Smooth muscle cell (in vitro differentiated cells): ENCODE results near the gene RNU5D-1. TPM values are rescaled to one million over a fixed set of nuclear protein-coding genes. Genes with fewer than 3 reads are reported as not detected.
A peak's percentile ranks its signal among the peaks of the same experiment; 100 is the strongest.

Experiments used
- DNase-seq: peaks from one replicate; lab custom pipeline; 2025; ENCODE audit not compliant: unreplicated experiment; lab: John Stamatoyannopoulos, UW
- H2AFZ ChIP-seq: fragments of 200-600 bp; sonication (generic); 2 replicates; pipeline ENCODE4 v1.6.0; 2016; ENCODE audit warnings: antibody characterized with exemption, low read depth, mild to moderate bottlenecking
- H3F3A ChIP-seq: fragments of 200-600 bp; sonication (generic); 2 replicates; pipeline ENCODE4 v1.6.0; 2017; ENCODE audit warnings: antibody characterized with exemption, low read depth
- H3K27ac ChIP-seq: fragments of 200-600 bp; sonication (generic); 2 replicates; pipeline ENCODE4 v1.5.1; 2016; ENCODE audit warnings: low read depth, mild to moderate bottlenecking
- H3K27me3 ChIP-seq: fragments of 200-600 bp; sonication (generic); 2 replicates; pipeline ENCODE4 v1.6.1; 2016; ENCODE audit warnings: low read depth, mild to moderate bottlenecking
- H3K36me3 ChIP-seq: fragments of 200-600 bp; sonication (generic); 2 replicates; pipeline ENCODE4 v1.5.1; 2016; ENCODE audit warnings: low read depth
- H3K4me1 ChIP-seq: fragments of 200-600 bp; sonication (generic); 2 replicates; pipeline ENCODE4 v1.5.1; 2016; ENCODE audit warnings: low read depth
- H3K4me2 ChIP-seq: fragments of 200-600 bp; sonication (generic); 2 replicates; pipeline ENCODE4 v1.6.0; 2016; ENCODE audit warnings: mild to moderate bottlenecking
- H3K4me3 ChIP-seq: fragments of 200-600 bp; sonication (generic); 2 replicates; pipeline ENCODE4 v1.5.1; 2016; ENCODE audit warnings: mild to moderate bottlenecking
- H3K79me2 ChIP-seq: fragments of 200-600 bp; sonication (generic); 2 replicates; pipeline ENCODE4 v1.6.0; 2016; ENCODE audit warnings: low read depth, mild to moderate bottlenecking
- H3K9ac ChIP-seq: fragments of 200-600 bp; sonication (generic); 2 replicates; pipeline ENCODE4 v1.6.0; 2016; ENCODE audit warnings: low read depth
- H3K9me3 ChIP-seq: fragments of 200-600 bp; sonication (generic); replicated peaks from 2 replicates; pipeline ENCODE4 v1.5.1; 2016; ENCODE audit warnings: low read depth
- H4K20me1 ChIP-seq: fragments of 200-600 bp; sonication (generic); 2 replicates; pipeline ENCODE4 v1.6.0; 2016; ENCODE audit warnings: low read depth
- CTCF ChIP-seq: fragments of 200-600 bp; sonication (generic); IDR thresholded peaks from 2 replicates; pipeline ENCODE4 v1.5.1; 2017; ENCODE audit warnings: borderline replicate concordance, mild to moderate bottlenecking, antibody characterized with exemption; ENCODE audit not compliant: insufficient read depth, poor library complexity, severe bottlenecking
- WGBS: methylation state at CpG from one replicate; pipeline ENCODE4 v1.1.7; 2016; ENCODE audit warnings: low lambda C conversion rate; 5-methylcytosine and 5-hydroxymethylcytosine counted together
- polyA plus RNA-seq: library from polyadenylated mRNA; unstranded; fragments of >200 nt; fragmentation: Nextera tagmentation; extraction: Ambion mirVana; gene quantifications from 2 replicates; pipeline ENCODE4 v1.2.1, GENCODE V29; 2016
- total RNA-seq: library from RNA; depleted of rRNA; stranded (reverse); fragments of >200 nt; gene quantifications from 2 replicates; pipeline ENCODE4 v1.2.3, GENCODE V29; 2014

The RNU5D-1 gene
- total and polyA plus RNA-seq, 2 experiments from 2014 or later, result not detected

- Histone ChIP-seq H2AFZ (no peak overlapping the region), H3K9me3 (no peaks in the 10 kb centered on the region), H3K27ac (peak overlapping the region; percentile 95), H3K36me3 (no peaks in the 10 kb centered on the region), H3K27me3 (no peaks in the 10 kb centered on the region), H3K79me2 (peaks cover 32% of the 10 kb centered on the region), H3K9ac (peak overlapping the region; percentile 30), H3F3A (peaks cover 22% of the 10 kb centered on the region), H3K4me3 (no peak overlapping the region), H4K20me1 (peaks cover 52% of the 10 kb centered on the region), H3K4me1 (peaks cover 14% of the 10 kb centered on the region), H3K4me2 (peak overlapping the region; percentile 99)
- no peak for DNase-seq
- TF ChIP-seq CTCF, result no peak
- 90% methylated on average over 13 of the region's 13 CpGs for WGBS
Observed at GRCh38 chr1:44777969-44778635, 47.1 kb upstream of the RNU5D-1 start.

DNA sequence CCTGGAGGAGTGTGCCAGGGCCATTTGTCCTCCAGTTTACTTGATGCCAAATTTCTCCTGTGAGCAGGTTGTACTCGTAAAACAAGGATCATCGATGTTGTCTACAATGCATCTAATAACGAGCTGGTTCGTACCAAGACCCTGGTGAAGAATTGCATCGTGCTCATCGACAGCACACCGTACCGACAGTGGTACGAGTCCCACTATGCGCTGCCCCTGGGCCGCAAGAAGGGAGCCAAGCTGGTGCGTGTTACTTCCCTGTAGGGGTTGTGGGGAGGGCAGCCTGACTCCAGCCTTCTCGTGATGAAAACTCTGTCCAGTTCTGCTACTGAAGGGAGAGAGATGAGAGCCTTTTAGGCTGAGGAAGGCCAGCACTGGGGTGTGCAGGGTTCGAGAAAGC is 46.6 kb upstream of the RNU5D-1 start:
- Histone ChIP-seq H3K9me3 (no peaks in the 10 kb centered on the region), H4K20me1 (peaks cover 52% of the 10 kb centered on the region), H3K4me1 (peaks cover 14% of the 10 kb centered on the region), H2AFZ (no peak overlapping the region), H3K27ac (peak overlapping the region; percentile 95), H3K27me3 (no peaks in the 10 kb centered on the region), H3K79me2 (peaks cover 32% of the 10 kb centered on the region), H3K4me3 (peak overlapping the region; percentile 91), H3F3A (peaks cover 22% of the 10 kb centered on the region), H3K4me2 (peak overlapping the region; percentile 99), H3K36me3 (no peaks in the 10 kb centered on the region), H3K9ac (peak overlapping the region; percentile 30)
- no peak for DNase-seq
- WGBS, result 88% methylated on average over 14 of the region's 14 CpGs
- no peak for TF ChIP-seq CTCF

DNA sequence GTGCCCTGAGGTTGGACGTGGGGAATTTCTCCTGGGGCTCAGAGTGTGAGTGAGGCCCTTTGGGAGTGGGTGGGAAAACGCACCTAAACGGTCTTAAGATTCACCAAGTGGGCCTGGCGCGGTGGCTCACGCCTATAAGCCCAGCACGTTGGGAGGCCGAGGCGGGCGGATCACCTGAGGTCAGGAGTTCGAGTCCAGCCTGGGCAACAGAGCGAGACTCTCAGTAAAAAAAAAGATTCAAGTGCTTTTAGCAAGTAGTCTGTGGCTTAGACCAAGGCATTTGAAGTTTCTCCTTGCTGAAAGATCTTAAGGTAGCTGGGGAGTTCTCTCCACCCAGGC is 45.7 kb upstream of the RNU5D-1 start:
- H3K4me1 ChIP-seq, result peaks cover 14% of the 10 kb centered on the region
- no peak for DNase-seq
- H3K79me2 ChIP-seq, result peaks cover 32% of the 10 kb centered on the region
- H3K27ac ChIP-seq, result peak overlapping the region; percentile 95
- TF ChIP-seq CTCF, result no peak
- H3K4me3 ChIP-seq, result peak overlapping the region; percentile 91
- no peaks in the 10 kb centered on the region for H3K36me3 ChIP-seq
- peak overlapping the region; percentile 99 for H3K4me2 ChIP-seq
- H3K9me3 ChIP-seq, result no peaks in the 10 kb centered on the region
- WGBS, result 33% methylated on average over 12 of the region's 12 CpGs
- H4K20me1 ChIP-seq, result peaks cover 52% of the 10 kb centered on the region
- peak overlapping the region; percentile 97 for H3K9ac ChIP-seq
- no peak overlapping the region for H2AFZ ChIP-seq
- peaks cover 22% of the 10 kb centered on the region for H3F3A ChIP-seq
- no peaks in the 10 kb centered on the region for H3K27me3 ChIP-seq
